Kidney (tissue), 14 donors: Measurements from ENCODE around the gene EIF5A. TPM values are rescaled to one million over a fixed set of nuclear protein-coding genes. Genes with fewer than 3 reads are reported as not detected.
A peak's percentile ranks its signal among the peaks of the same experiment; 100 is the strongest.

ENCODE experiments used
- DNase-seq, 5 donors: peaks; one replicate each; pipeline ENCODE4 v3.0.0-alpha.2; 2013 to 2020
- FAIRE-seq: peaks from 2 replicates; lab custom pipeline; 2012; peaks lifted over from hg19 to GRCh38; lab: Jason Lieb, UNC
- H3K27ac ChIP-seq, 2 donors: one replicate each; pipeline ENCODE4 v1.7.0; 2013; ENCODE audit warnings: low read depth in 2 of 2, low read length in 2 of 2, inconsistent platforms in 1 of 2
- H3K27me3 ChIP-seq: one replicate; pipeline ENCODE4 v1.7.1; 2013; ENCODE audit warnings: low read length, inconsistent platforms; ENCODE audit not compliant: control insufficient read depth, insufficient read depth
- H3K36me3 ChIP-seq, 3 donors: one replicate each; pipeline versions ENCODE4 v1.7.0 to v1.7.1; 2013; ENCODE audit warnings: low read length in 3 of 3, control low read depth in 1 of 3, inconsistent platforms in 1 of 3; ENCODE audit not compliant: insufficient read depth in 3 of 3, control insufficient read depth in 2 of 3
- H3K4me1 ChIP-seq, 3 donors: one replicate each; pipeline versions ENCODE4 v1.7.0 to v1.7.1; 2013; ENCODE audit warnings: low read length in 3 of 3, inconsistent platforms in 1 of 3, low read depth in 1 of 3; ENCODE audit not compliant: control insufficient read depth in 2 of 3, insufficient read depth in 2 of 3
- H3K4me3 ChIP-seq, 3 donors: one replicate each; pipeline versions ENCODE4 v1.7.0 to v1.8.1; 2013; ENCODE audit warnings: low read length in 3 of 3, control low read depth in 1 of 3, inconsistent platforms in 1 of 3
- H3K9ac ChIP-seq, 3 donors: one replicate each; pipeline versions ENCODE4 v1.7.0 to v1.7.1; 2013; ENCODE audit warnings: low read length in 3 of 3, control low read depth in 1 of 3, inconsistent platforms in 1 of 3
- H3K9me3 ChIP-seq, 3 donors: one replicate each; pipeline versions ENCODE4 v1.7.0 to v1.7.1; 2013; ENCODE audit warnings: low read length in 3 of 3, control low read depth in 1 of 3, inconsistent platforms in 1 of 3; ENCODE audit not compliant: control insufficient read depth in 2 of 3, insufficient read depth in 1 of 3
- intact Hi-C: fragments of 100-400 bp; cut with DNase I; formaldehyde crosslinking; loops from one replicate; pipeline ENCODE4 v1.11.1; 2022
- polyA plus RNA-seq: library from polyadenylated mRNA; stranded (reverse); fragments of 350-450 nt; fragmentation: Illumina TruSeq; extraction: RNeasy Lipid Tissue Mini Kit (QIAGEN cat#74804); gene quantifications from one replicate; pipeline ENCODE4 v1.2.3, GENCODE V29; 2014; ENCODE audit warnings: low read depth, low replicate concordance; ENCODE audit not compliant: insufficient read depth
- total RNA-seq: library from RNA; stranded (reverse); fragmentation: NEBNext Ultra II Directional; extraction: Animal tissue kit (Norgen Biotek cat#: 25700); gene quantifications from one replicate; pipeline ENCODE4 v1.2.1, GENCODE V29; 2021
- TF ChIP-seq, protein P1 (sequence below): IDR thresholded peaks from 3 replicates; pipeline ENCODE4 v1.5.1; 2012; ENCODE audit warnings: mild to moderate bottlenecking, moderate library complexity, borderline replicate concordance; ENCODE audit not compliant: insufficient read depth; ENCODE audit errors: extremely low read depth
- donor health status: control.
- donor health status: control.
- donor health status: control.
- donor health status: control.
- donor health status: control.
- donor health status: DM: yes; HTN: yes; CAD: no.
- donor health status: Normal renal cell carcinoma (clear cell type).

The EIF5A gene
- total and polyA plus RNA-seq, 2 donors from 2014 or later: 306 to 434 TPM

DNA sequence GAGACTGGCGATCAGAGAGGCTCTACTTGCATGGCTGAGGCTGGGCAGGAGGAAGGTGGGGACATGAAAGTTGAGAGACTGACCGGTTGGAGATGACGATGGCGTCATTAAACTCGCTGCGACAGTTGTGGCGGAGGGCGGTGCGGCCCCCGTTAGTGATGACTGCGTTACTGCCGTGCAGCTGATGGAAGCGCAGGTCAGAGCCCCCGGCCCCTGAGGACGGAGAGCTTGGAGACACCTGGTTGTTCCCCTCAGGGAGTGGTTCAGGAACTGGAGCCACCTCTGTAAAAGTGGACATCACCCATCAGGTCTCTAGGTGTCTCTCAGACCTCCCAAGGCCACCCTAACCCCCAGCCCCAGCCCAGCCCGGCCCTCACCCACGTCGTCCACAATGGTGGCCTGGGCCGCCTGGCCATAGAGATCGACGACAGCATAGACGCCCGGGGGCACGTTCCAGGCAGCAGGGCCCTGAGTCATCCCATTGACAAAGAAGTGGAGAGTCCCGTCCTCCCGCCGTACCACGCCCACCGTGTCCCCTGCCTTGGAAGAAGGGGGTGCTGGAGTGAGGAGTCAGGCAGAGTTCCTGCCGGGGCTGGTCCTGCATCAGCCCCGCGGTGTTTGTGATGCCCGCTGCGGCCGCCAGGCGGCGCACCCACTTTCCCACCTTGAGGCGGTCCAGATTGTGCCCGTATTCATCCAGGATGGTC lies 16.5 kb downstream of the EIF5A start:
- Histone ChIP-seq H3K4me1 (peaks cover 0 to 24% (median 10%) of the 10 kb centered on the region in 3 donors), H3K27ac (no peak overlapping the region), H3K27me3 (no peaks in the 10 kb centered on the region), H3K36me3 (peaks cover 5 to 38% (median 23%) of the 10 kb centered on the region in 3 donors), H3K9ac (no peak overlapping the region), H3K9me3 (no peaks in the 10 kb centered on the region), H3K4me3 (no peak overlapping the region)
- TF ChIP-seq, protein P1, sequence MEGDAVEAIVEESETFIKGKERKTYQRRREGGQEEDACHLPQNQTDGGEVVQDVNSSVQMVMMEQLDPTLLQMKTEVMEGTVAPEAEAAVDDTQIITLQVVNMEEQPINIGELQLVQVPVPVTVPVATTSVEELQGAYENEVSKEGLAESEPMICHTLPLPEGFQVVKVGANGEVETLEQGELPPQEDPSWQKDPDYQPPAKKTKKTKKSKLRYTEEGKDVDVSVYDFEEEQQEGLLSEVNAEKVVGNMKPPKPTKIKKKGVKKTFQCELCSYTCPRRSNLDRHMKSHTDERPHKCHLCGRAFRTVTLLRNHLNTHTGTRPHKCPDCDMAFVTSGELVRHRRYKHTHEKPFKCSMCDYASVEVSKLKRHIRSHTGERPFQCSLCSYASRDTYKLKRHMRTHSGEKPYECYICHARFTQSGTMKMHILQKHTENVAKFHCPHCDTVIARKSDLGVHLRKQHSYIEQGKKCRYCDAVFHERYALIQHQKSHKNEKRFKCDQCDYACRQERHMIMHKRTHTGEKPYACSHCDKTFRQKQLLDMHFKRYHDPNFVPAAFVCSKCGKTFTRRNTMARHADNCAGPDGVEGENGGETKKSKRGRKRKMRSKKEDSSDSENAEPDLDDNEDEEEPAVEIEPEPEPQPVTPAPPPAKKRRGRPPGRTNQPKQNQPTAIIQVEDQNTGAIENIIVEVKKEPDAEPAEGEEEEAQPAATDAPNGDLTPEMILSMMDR: peak; percentile 59
- FAIRE-seq: no peak
- intact Hi-C loops: no loop called here
- DNase-seq: peak in 4 of 5 donors; percentile 35 to 75 (median 49)

DNA sequence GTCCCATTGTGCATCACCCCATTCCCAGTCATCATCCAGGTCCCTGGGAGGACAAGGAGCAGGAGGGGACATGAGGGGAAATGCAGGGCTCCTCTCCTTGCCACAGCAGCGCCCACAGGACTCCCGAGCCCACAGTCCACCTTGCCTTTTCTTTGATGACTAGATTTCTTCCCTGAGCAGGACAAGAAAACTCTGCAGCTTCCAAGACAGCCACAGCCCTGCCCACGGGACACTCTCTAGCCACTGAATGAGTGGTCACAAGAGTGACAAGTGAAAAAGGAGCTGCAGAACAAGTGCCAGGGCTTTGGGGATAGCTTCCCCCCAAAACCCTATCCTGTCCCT lies 17.0 kb downstream of the EIF5A start:
- H3K9ac ChIP-seq: no peak overlapping the region
- no peak overlapping the region for H3K4me3 ChIP-seq
- H3K27ac ChIP-seq: no peak overlapping the region
- peaks cover 0 to 24% (median 7%) of the 10 kb centered on the region in 3 donors for H3K4me1 ChIP-seq
- DNase-seq (no peak), FAIRE-seq (no peak)
- TF ChIP-seq, protein P1: no peak
- peaks cover 5 to 37% (median 23%) of the 10 kb centered on the region in 3 donors for H3K36me3 ChIP-seq
- H3K9me3 ChIP-seq: no peaks in the 10 kb centered on the region
- intact Hi-C loops: no loop called here
- H3K27me3 ChIP-seq: no peaks in the 10 kb centered on the region

DNA sequence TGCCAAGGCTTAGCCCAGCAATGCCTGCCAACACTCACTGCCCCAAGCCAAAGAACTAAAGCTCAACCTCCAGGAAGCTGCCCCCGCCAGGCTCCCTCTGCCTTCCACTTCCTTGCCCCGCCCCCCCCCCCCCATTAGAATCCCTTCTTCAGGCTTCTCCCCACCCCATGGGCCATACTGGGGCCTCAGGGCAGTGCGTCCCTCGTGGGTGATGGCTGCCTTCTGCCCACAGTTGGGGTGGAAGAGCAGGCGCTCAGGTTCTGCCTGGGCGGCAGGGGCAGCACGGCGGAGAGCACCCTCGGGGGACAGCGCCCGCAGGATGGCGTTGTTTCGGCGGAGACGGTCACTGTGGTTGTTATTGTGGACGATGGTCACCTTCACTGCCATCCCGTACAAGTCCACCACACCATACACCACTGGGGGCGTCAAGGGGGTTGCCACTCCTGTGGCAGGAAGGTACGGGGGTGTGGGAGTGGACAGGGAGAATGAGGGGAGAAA lies 17.7 kb downstream of the EIF5A start:
- no peak for FAIRE-seq
- H3K9me3 ChIP-seq: no peaks in the 10 kb centered on the region

More for the DNA sequence above, 17.7 kb downstream of the EIF5A start:
- Histone ChIP-seq H3K4me3 (no peak overlapping the region), H3K4me1 (peaks cover 0 to 27% (median 7%) of the 10 kb centered on the region in 3 donors), H3K27ac (no peak overlapping the region), H3K27me3 (no peaks in the 10 kb centered on the region), H3K9ac (no peak overlapping the region), H3K36me3 (peaks cover 5 to 37% (median 23%) of the 10 kb centered on the region in 3 donors)
- DNase-seq: no peak
- intact Hi-C loops: no loop called here
- TF ChIP-seq, protein P1: no peak
